ENCODE results near the gene RNF150.

DNA sequence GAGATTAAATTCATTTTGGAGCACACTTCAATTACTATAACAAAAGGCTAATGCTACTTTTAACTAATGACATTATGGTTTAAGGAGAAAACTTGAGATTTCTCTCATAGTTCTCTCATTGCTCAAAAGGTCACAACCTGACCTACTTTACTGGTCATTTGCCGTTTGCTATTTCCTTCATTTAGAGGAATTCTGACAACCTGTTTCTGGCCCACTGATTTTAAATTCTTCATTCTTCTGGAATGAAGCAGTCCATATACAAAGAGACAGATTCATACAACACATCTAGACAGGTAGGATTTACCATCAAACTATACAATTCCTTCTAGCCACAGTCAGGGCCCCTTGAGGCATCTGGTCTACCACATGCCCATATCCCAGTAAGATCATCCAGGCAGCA lies 14.2 kb downstream of the RNF150 start:
- TF ChIP-seq CTCF (conservative IDR thresholded peaks at IDR 0.05) (no peak), EZH2 (IDR thresholded peaks at IDR 0.05; ENCODE audit: low read depth) (no peak)

Data from PC-9 (cell line).